GM12874 (cell line): ENCODE results near the gene NBAS.

Source experiments
- TF ChIP-seq, protein P1 (sequence below): IDR thresholded peaks from 2 replicates; pipeline ENCODE4 v1.5.1; 2011; ENCODE audit warnings: low read depth, mild to moderate bottlenecking, control low read depth, low read length, moderate library complexity; ENCODE audit not compliant: insufficient read depth

NBAS gene

DNA sequence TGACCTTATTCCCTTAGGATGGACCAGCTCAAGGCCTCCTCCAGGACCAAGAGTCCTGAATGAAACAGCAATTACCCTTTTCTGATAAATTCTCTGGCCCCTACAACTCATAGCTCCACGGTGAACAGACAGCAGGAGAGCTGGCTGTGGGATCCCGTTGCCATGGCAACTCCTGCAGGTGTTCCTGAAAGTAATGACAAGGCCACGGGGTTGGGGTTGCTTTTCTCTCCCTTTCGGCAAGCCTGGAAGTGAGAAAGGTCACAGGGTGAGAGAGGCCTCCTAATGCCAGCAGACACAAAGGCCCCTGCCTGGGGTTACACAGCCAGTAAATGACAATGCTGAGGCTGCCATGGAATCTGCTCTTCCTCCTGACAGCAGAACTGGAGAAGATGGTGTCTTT, 403.0 kb downstream of the NBAS start:
- TF ChIP-seq, protein P1, sequence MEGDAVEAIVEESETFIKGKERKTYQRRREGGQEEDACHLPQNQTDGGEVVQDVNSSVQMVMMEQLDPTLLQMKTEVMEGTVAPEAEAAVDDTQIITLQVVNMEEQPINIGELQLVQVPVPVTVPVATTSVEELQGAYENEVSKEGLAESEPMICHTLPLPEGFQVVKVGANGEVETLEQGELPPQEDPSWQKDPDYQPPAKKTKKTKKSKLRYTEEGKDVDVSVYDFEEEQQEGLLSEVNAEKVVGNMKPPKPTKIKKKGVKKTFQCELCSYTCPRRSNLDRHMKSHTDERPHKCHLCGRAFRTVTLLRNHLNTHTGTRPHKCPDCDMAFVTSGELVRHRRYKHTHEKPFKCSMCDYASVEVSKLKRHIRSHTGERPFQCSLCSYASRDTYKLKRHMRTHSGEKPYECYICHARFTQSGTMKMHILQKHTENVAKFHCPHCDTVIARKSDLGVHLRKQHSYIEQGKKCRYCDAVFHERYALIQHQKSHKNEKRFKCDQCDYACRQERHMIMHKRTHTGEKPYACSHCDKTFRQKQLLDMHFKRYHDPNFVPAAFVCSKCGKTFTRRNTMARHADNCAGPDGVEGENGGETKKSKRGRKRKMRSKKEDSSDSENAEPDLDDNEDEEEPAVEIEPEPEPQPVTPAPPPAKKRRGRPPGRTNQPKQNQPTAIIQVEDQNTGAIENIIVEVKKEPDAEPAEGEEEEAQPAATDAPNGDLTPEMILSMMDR, result no peak

DNA sequence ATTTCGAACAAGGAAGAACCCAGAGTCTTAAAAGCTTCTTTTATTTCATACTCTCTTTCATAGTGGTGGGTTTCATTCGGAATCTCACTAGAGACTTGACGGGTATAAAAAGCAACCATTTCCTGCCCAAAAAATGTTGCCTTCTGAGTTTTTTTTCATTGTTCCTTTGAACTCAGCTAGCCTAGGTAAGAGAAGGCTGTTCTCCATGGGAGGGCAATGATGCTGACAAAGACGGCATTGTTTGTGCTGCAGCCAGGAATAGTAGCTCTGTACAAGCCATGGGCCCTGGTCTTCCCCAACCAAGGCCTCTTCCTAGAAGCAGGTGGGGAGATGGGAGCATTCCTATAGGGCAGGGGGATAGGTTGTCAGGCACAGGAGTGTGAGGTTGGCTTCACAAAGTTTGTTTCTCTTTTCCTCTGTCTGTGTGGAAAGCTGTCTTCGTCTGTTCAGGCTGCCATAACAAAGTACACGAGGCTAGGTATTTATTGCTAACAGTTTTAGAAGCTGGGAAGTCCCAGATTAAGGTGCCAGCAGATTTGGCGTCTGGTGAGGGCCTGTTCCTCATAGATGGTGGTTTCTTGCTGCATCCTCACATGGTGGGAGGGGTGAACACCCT, 405.1 kb downstream of the NBAS start:
- TF ChIP-seq, protein P1, result no peak

DNA sequence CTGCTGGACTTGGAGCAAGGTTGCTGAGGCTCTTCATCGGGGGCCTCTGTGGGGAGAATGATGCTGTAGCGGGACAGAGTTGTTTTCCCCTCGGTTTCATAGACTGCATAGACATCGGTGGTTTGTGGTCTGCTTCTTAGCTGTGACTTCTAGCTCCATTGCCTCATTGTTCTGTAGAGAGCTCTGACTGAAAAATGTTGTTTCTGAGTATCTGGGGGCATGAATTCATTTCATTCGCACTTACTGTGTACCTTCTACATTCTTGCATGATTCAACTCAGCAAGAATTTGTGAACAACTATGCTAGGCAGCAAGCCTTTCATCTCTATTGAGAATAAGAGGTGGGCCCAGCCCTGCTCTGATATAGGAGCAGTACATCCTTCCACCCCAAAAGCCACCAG, 406.8 kb downstream of the NBAS start:
- TF ChIP-seq, protein P1, result no peak

DNA sequence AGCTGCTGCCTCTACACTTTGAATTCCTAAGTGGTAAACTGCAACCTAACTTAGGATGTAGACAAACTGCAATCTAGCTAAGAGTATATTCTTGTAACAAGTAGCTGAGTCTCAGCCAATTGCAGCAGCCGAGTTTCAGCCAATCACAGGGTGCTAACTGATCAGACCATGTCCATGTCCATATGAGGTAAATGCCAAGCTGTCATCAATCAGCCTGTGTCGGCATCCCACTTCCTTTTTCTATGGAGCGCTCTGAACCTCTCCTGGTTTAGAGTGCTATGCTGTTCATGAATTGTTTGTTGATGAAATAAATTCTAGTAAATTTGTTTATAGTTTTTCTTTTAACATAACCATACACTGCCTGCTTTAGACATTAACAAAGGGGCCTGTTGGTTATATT, 408.8 kb downstream of the NBAS start:
- TF ChIP-seq, protein P1, result no peak

DNA sequence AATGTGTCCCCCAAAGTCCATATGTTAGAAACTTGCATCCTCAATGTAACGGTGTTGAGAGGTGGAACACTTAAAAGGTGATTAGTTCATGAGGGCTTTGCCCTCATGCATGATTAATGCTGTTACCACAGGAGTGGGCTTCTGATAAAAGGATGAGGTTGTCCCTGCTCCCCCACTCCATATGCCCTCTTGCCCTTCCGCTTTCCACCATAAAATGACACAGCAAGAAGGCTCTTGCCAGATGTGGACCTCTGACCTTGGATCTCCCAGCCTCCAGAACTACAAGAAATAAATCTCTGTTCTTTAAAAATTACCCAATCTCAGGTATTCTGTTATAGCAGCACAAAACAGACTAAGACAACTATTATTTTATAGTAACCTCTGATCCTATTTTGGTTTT, 412.1 kb downstream of the NBAS start:
- TF ChIP-seq, protein P1, result no peak

DNA sequence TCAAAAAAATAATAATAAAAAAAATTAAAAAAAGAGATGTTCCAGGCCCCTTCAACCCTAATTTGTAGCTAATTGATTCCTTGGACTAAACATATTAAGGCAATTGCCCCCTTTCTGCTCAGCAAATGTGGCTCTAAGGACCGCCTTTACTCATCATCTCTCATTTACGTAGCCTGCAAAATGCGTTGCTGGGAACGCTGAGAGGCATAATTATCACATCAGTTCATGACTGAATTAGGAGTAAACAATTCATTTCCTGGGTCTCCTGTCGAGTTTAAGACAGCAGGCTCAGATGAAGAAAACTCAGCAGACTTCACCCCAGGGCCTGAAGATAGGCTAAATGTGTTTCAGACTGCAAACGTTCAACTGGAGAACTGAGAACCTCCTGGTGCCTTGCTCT, 413.5 kb downstream of the NBAS start:
- TF ChIP-seq, protein P1, result no peak

DNA sequence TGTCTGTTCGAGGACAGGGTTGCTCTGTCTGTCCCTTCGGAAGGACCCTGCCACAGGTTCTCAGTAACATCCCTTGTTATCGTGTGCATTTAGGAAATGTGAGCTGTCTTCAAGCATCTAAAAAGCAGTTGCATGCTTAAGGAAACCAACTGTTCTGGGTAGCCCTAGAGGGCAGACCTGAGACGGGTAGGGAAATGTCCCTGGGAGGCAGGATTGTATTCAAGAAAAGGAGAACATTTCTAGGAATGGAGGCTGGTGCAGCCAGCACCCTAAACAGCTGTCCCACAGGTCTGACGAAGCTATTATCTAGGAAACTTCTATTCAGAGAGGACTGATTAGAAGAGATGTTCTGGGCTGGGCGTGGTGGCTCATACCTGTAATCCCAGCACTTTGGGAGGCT, 414.2 kb downstream of the NBAS start:
- TF ChIP-seq, protein P1, result no peak

DNA sequence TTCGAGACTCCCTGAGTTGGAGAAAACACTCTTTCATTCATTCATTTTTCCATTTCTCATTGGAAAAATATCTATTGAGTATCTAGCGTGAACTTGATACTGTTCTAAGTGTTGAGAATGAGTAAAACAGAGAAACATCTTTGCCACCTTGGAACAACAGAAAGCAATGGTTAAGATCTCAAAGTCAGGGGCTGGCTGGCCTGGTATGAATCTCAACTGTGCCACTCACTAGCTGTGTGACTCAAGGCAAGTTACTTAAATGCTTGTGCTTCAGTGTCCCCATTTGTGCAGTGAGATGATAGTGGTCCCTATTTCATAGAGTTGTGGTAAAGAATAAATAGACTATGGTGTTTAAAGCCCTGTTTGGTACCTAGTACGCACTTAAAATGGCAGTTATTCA, 415.2 kb downstream of the NBAS start:
- TF ChIP-seq, protein P1, result no peak
